Spinal cord (tissue), 10 donors: ENCODE data around the gene NUBP2. TPM values are rescaled to one million over a fixed set of nuclear protein-coding genes. Genes with fewer than 3 reads are reported as not detected.

Source experiments
- DNase-seq, 6 donors: peaks; one replicate each; pipeline versions ENCODE4 v3.0.0 to v3.0.0-alpha.2; 2013 to 2015; ENCODE audit warnings: low spot score in 6 of 6, low read depth in 4 of 6
- H3K27ac ChIP-seq: one replicate; pipeline ENCODE4 v1.5.1; 2013; ENCODE audit warnings: low read depth, low read length, control low read depth
- H3K27me3 ChIP-seq: one replicate; pipeline ENCODE4 v1.6.1; 2013; ENCODE audit warnings: low read length; ENCODE audit not compliant: control insufficient read depth, insufficient read depth
- H3K36me3 ChIP-seq: one replicate; pipeline ENCODE4 v1.6.1; 2013; ENCODE audit warnings: low read length; ENCODE audit not compliant: control insufficient read depth, insufficient read depth
- H3K4me1 ChIP-seq: one replicate; pipeline ENCODE4 v1.6.1; 2013; ENCODE audit warnings: low read length; ENCODE audit not compliant: control insufficient read depth, insufficient read depth
- H3K4me3 ChIP-seq: one replicate; pipeline ENCODE4 v1.5.1; 2013; ENCODE audit warnings: low read depth, low read length, control low read depth
- H3K9me3 ChIP-seq: one replicate; pipeline ENCODE4 v1.6.1; 2013; ENCODE audit warnings: low read length; ENCODE audit not compliant: control insufficient read depth, insufficient read depth
- WGBS: methylation state at CpG from one replicate; pipeline ENCODE4 v1.1.5; 2013; ENCODE audit warnings: missing lambda C conversion rate; ENCODE audit not compliant: insufficient coverage; 5-methylcytosine and 5-hydroxymethylcytosine counted together
- polyA plus RNA-seq, 2 donors: library from polyadenylated mRNA; unstranded; fragments of 120-200 nt; gene quantifications; one replicate each; pipeline ENCODE4 v1.2.1, GENCODE V29; 2013; ENCODE audit not compliant: insufficient read length in 2 of 2
- total RNA-seq, 2 donors: library from RNA; depleted of rRNA in 1 of 2; stranded (reverse); fragments of 120-200 nt in 1 of 2; fragments of >200 nt in 1 of 2; gene quantifications; one replicate each; pipeline versions ENCODE4 v1.2.3 to v1.2.4, GENCODE V29; 2013 to 2014
- donor health status: healthy.

Gene NUBP2
- total and polyA plus RNA-seq, 4 donors = 24.7 to 80.4 (median 67.7) TPM

GRCh38 chr16:1776672-1776955, 6.1 kb upstream of the NUBP2 start:
- DNase-seq = no peak
- Histone ChIP-seq H3K9me3 (no peaks in the 10 kb centered on the region), H3K27ac (no peak overlapping the region), H3K4me3 (no peak overlapping the region), H3K27me3 (no peaks in the 10 kb centered on the region), H3K36me3 (peaks cover 85% of the 10 kb centered on the region), H3K4me1 (peaks cover 51% of the 10 kb centered on the region)
- WGBS = 89% methylated on average over 8 of the region's 13 CpGs

GRCh38 chr16:1776991-1777374, 5.8 kb upstream of the NUBP2 start:
- Histone ChIP-seq H3K36me3 (peaks cover 83% of the 10 kb centered on the region), H3K4me1 (peaks cover 50% of the 10 kb centered on the region)
- WGBS = 87% methylated on average over 22 of the region's 22 CpGs

GRCh38 chr16:1777375-1778199, 5.2 kb upstream of the NUBP2 start:
- Histone ChIP-seq H3K27ac (no peak overlapping the region), H3K27me3 (no peaks in the 10 kb centered on the region)
- WGBS = 78% methylated on average over 27 of the region's 36 CpGs

More at GRCh38 chr16:1776991-1777374, 5.8 kb upstream of the NUBP2 start:
- H3K9me3 ChIP-seq = no peaks in the 10 kb centered on the region
- H3K27ac ChIP-seq = no peak overlapping the region
- no peaks in the 10 kb centered on the region for H3K27me3 ChIP-seq
- no peak overlapping the region for H3K4me3 ChIP-seq
- no peak for DNase-seq

GRCh38 chr16:1778200-1779179, 4.3 kb upstream of the NUBP2 start:
- Histone ChIP-seq H3K36me3 (peaks cover 77% of the 10 kb centered on the region), H3K4me3 (no peak overlapping the region), H3K27ac (no peak overlapping the region), H3K4me1 (peaks cover 47% of the 10 kb centered on the region), H3K9me3 (no peaks in the 10 kb centered on the region), H3K27me3 (no peaks in the 10 kb centered on the region)
- no peak for DNase-seq
- WGBS = 83% methylated on average over 34 of the region's 34 CpGs

More at GRCh38 chr16:1777375-1778199, 5.2 kb upstream of the NUBP2 start:
- Histone ChIP-seq H3K9me3 (no peaks in the 10 kb centered on the region), H3K36me3 (peaks cover 77% of the 10 kb centered on the region), H3K4me1 (peaks cover 44% of the 10 kb centered on the region), H3K4me3 (no peak overlapping the region)
- DNase-seq = no peak

- no peak overlapping the region for H3K4me3 ChIP-seq
Observed at GRCh38 chr16:1779234-1779701, 3.5 kb upstream of the NUBP2 start.

GRCh38 chr16:1779741-1780676, 2.8 kb upstream of the NUBP2 start:
- peaks cover 45% of the 10 kb centered on the region for H3K4me1 ChIP-seq
- DNase-seq = no peak
- H3K9me3 ChIP-seq = no peaks in the 10 kb centered on the region
- H3K4me3 ChIP-seq = no peak overlapping the region
- H3K36me3 ChIP-seq = peaks cover 71% of the 10 kb centered on the region
- H3K27me3 ChIP-seq = no peaks in the 10 kb centered on the region
- WGBS = 87% methylated on average over 26 of the region's 27 CpGs
- no peak overlapping the region for H3K27ac ChIP-seq

More at GRCh38 chr16:1779234-1779701, 3.5 kb upstream of the NUBP2 start:
- Histone ChIP-seq H3K27ac (no peak overlapping the region), H3K4me1 (peaks cover 48% of the 10 kb centered on the region), H3K27me3 (no peaks in the 10 kb centered on the region), H3K36me3 (peaks cover 74% of the 10 kb centered on the region), H3K9me3 (no peaks in the 10 kb centered on the region)
- 82% methylated on average over 8 of the region's 8 CpGs for WGBS
- DNase-seq = no peak

- H3K36me3 ChIP-seq = peaks cover 71% of the 10 kb centered on the region
- H3K4me3 ChIP-seq = no peak overlapping the region
- WGBS = 88% methylated on average over 2 of the region's 6 CpGs
- no peaks in the 10 kb centered on the region for H3K9me3 ChIP-seq
- DNase-seq = no peak
- H3K27me3 ChIP-seq = no peaks in the 10 kb centered on the region
- no peak overlapping the region for H3K27ac ChIP-seq
- peaks cover 45% of the 10 kb centered on the region for H3K4me1 ChIP-seq
Observed at GRCh38 chr16:1780677-1781072, 2.1 kb upstream of the NUBP2 start.

- H3K4me3 ChIP-seq = peak overlapping the region; percentile 80
- no peak for DNase-seq
- H3K27ac ChIP-seq = no peak overlapping the region
- 71% methylated on average over 20 of the region's 20 CpGs for WGBS
- H3K27me3 ChIP-seq = no peaks in the 10 kb centered on the region
- peaks cover 45% of the 10 kb centered on the region for H3K4me1 ChIP-seq
- peaks cover 71% of the 10 kb centered on the region for H3K36me3 ChIP-seq
- no peaks in the 10 kb centered on the region for H3K9me3 ChIP-seq
Observed at GRCh38 chr16:1781254-1781653, 1.5 kb upstream of the NUBP2 start.
